Psoas muscle (tissue), 8 donors: ENCODE data around the gene HTT. TPM values are rescaled to one million over a fixed set of nuclear protein-coding genes. Genes with fewer than 3 reads are reported as not detected.

ENCODE experiments used
- ATAC-seq, 4 donors: fragments of 200-7000 bp; cut with Tn5 transposase; one replicate each; pipeline ENCODE4 v1.9.1; 2020; ENCODE audit warnings: moderate library complexity in 3 of 4, mild to moderate bottlenecking in 2 of 4
- DNase-seq, 2 donors: peaks; one replicate each; pipeline ENCODE4 v3.0.0-alpha.2; 2020
- H3K27ac ChIP-seq: fragments of 200-600 bp; one replicate; pipeline ENCODE4 v1.8.0; 2022
- H3K27me3 ChIP-seq, 3 donors: fragments of 200-600 bp in 1 of 3; one replicate each; pipeline versions ENCODE4 v1.6.1 to v1.8.0; 2013 to 2022; ENCODE audit warnings: low read length in 2 of 3, mild to moderate bottlenecking in 2 of 3, moderate library complexity in 1 of 3; ENCODE audit not compliant: insufficient read depth in 3 of 3
- H3K36me3 ChIP-seq, 2 donors: fragments of 200-600 bp in 1 of 2; one replicate each; pipeline versions ENCODE4 v1.6.1 to v1.8.0; 2013 to 2022; ENCODE audit warnings: low read depth in 1 of 2, mild to moderate bottlenecking in 1 of 2, moderate library complexity in 1 of 2; ENCODE audit not compliant: insufficient read depth in 1 of 2
- H3K4me1 ChIP-seq: fragments of 200-600 bp; one replicate; pipeline ENCODE4 v1.8.0; 2022
- H3K4me3 ChIP-seq: fragments of 200-600 bp; one replicate; pipeline ENCODE4 v1.8.0; 2022; ENCODE audit warnings: mild to moderate bottlenecking
- H3K9me3 ChIP-seq: fragments of 200-600 bp; one replicate; pipeline ENCODE4 v1.8.0; 2022
- WGBS, 3 donors: extraction: QIAGEN DNeasy Blood & Tissue Kit; methylation state at CpG; one replicate each; pipeline versions ENCODE4 v1.1.6 to v1.1.7; 2013; 5-methylcytosine and 5-hydroxymethylcytosine counted together
- intact Hi-C, 2 donors: fragments of 100-400 bp; cut with DNase I; formaldehyde crosslinking; loops; one replicate each; pipeline versions ENCODE4 v1.11.0 to v1.14.2; 2022
- polyA plus RNA-seq, 3 donors: library from polyadenylated mRNA; stranded (reverse); fragments of 200-250 nt; gene quantifications; one replicate each; pipeline ENCODE4 v1.2.3, GENCODE V29; 2013
- total RNA-seq, 4 donors: library from RNA; stranded (reverse); fragmentation: NEBNext Ultra II Directional in 2 of 4; extraction: Animal tissue kit (Norgen Biotek cat#: 25700) in 2 of 4; gene quantifications; one replicate each; pipeline versions ENCODE4 v1.2.1 to v1.2.4, GENCODE V29; 2021 to 2023
- TF ChIP-seq, protein P1 (sequence below): fragments of 200-600 bp; IDR thresholded peaks from one replicate; pipeline ENCODE4 v1.8.0; 2022; ENCODE audit warnings: antibody characterized with exemption
- donor health status: healthy with polysubstance abuse.
- donor health status: DM: no; HTN: no; CAD: no; lungs with moderate emphysema.
- donor health status: Bipolar disorder and iron deficiency.
- donor health status: healthy.
- donor health status: DM: yes; HTN: yes; CAD: no.
- donor health status: DM: no; HTN: no; CAD: no.
- donor health status: DM: no; HTN: no; CAD: no.
- donor health status: DM: yes; HTN: yes; CAD: no.

Gene HTT
- total and polyA plus RNA-seq, 7 donors = 6.7 to 39.9 (median 29.6) TPM

DNA sequence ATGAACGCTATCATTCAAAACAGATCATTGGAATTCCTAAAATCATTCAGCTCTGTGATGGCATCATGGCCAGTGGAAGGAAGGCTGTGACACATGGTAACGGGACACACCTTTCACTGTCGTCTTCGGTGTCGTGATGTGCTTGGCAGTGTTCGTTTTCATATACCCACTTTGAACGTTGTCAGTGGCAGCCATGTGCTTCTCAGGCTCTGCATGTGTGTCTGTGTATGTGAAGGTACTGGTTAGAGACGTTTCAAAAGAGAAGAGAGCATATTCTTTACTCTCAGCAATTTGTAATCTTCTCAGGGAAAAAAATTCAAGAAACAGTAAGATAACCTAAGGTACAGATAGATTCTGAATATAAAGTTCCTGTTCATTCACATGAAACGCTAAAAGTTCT lies 103.9 kb downstream of the HTT start:
- H3K27me3 ChIP-seq = no peaks in the 10 kb centered on the region
- ATAC-seq = no peak

DNA sequence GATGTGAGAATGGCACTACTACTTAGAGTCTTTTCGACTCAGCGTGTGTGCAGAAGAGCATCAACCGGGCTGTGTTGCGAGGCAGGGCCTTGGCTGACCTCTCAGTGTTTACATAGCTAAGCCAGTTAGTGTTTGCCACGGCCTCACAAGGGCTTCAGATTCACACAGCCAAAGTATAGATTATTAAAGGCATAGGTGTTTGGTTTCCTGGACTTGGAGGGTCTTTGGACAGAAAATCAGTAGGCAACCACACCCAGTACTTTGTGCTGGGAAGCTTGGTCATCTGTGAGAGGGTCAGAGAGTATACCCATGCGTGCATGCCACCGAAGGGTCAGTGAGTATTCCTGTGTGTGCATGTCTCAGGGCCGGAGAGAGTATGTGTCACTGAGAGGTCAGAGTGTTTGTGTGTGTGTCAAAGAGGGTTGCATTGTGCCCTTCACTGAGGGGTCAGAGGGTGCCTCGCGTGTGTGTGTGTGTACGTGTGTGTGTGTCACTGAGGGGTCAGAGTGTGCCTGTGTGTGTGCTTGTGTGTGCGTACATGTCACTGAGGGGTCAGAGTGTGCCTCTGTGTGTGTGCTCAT lies 104.7 kb downstream of the HTT start:
- 78 to 86% (median 81%) methylated on average over 12 of the region's 12 CpGs for WGBS, 3 donors
- no peak overlapping the region for H3K4me3 ChIP-seq
- H3K36me3 ChIP-seq = peaks cover 5 to 91% of the 10 kb centered on the region in 2 donors
- TF ChIP-seq, protein P1, sequence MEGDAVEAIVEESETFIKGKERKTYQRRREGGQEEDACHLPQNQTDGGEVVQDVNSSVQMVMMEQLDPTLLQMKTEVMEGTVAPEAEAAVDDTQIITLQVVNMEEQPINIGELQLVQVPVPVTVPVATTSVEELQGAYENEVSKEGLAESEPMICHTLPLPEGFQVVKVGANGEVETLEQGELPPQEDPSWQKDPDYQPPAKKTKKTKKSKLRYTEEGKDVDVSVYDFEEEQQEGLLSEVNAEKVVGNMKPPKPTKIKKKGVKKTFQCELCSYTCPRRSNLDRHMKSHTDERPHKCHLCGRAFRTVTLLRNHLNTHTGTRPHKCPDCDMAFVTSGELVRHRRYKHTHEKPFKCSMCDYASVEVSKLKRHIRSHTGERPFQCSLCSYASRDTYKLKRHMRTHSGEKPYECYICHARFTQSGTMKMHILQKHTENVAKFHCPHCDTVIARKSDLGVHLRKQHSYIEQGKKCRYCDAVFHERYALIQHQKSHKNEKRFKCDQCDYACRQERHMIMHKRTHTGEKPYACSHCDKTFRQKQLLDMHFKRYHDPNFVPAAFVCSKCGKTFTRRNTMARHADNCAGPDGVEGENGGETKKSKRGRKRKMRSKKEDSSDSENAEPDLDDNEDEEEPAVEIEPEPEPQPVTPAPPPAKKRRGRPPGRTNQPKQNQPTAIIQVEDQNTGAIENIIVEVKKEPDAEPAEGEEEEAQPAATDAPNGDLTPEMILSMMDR = no peak
- H3K27me3 ChIP-seq = no peaks in the 10 kb centered on the region
- no peaks in the 10 kb centered on the region for H3K9me3 ChIP-seq
- intact Hi-C loops = no loop called here
- ATAC-seq = no peak
- DNase-seq = no peak
- no peak overlapping the region for H3K27ac ChIP-seq
- H3K4me1 ChIP-seq = no peaks in the 10 kb centered on the region

More for the DNA sequence above, 103.9 kb downstream of the HTT start:
- no peaks in the 10 kb centered on the region for H3K4me1 ChIP-seq
- H3K9me3 ChIP-seq = no peaks in the 10 kb centered on the region
- H3K4me3 ChIP-seq = no peak overlapping the region
- no peak overlapping the region for H3K27ac ChIP-seq
- intact Hi-C loops = no loop called here
- WGBS, 3 donors = 84 to 91% (median 84%) methylated on average over 9 of the region's 9 CpGs
- no peak for DNase-seq
- TF ChIP-seq, protein P1 = no peak
- peaks cover 5 to 89% of the 10 kb centered on the region in 2 donors for H3K36me3 ChIP-seq

DNA sequence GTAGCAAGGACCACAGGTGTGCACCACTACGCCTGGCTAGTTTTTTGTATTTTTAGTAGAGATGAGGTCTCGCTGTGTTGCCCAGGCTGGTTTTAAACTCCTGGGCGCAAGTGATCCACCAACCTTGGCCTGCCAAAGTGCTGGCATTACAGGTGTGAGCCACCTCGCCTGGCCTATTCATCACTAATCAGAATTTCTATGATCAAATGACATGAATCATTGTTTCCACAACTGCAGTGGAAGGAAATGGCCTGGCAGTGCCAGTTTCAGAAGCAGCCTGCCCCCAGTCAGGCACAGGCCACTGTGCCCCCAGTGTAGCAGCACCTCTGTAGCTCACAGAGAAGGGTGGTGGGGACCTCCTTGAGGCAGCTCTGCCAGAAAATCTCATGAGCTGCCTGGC lies 108.5 kb downstream of the HTT start:
- WGBS, 3 donors = 90 to 96% (median 92%) methylated on average over 4 of the region's 4 CpGs
- no peaks in the 10 kb centered on the region for H3K9me3 ChIP-seq
- DNase-seq = no peak
- intact Hi-C loops = no loop called here
- no peaks in the 10 kb centered on the region for H3K4me1 ChIP-seq
- no peak for ATAC-seq
- H3K4me3 ChIP-seq = no peak overlapping the region
- TF ChIP-seq, protein P1 = no peak
- H3K36me3 ChIP-seq = peaks cover 0 to 83% of the 10 kb centered on the region in 2 donors
- no peak overlapping the region for H3K27ac ChIP-seq
- no peaks in the 10 kb centered on the region for H3K27me3 ChIP-seq

DNA sequence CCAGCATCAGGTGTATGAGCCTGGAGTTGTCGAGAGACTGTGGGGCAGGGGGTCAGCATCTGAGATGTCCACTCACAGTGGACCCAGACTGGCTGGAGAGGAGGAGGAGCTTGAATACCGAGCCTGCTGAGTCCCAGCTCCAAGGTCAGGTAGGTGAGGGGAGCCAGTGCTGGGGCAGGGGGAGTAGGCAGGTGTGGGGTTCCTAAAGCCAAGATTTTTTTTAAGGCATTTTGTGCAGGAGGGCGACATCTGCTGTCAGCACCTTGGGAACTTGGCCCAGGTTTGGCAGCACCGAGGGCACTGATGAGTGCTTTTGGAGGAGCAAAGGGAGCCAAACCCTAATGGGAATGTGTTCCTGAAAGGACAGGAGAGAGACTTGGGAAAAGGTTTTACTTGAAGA lies 110.2 kb downstream of the HTT start:
- no peak overlapping the region for H3K4me3 ChIP-seq
- intact Hi-C loops = no loop called here
- TF ChIP-seq, protein P1 = no peak
- no peaks in the 10 kb centered on the region for H3K27me3 ChIP-seq
- no peaks in the 10 kb centered on the region for H3K4me1 ChIP-seq
- no peak overlapping the region for H3K27ac ChIP-seq
- peaks cover 0 to 86% of the 10 kb centered on the region in 2 donors for H3K36me3 ChIP-seq
- no peak for DNase-seq
- H3K9me3 ChIP-seq = no peaks in the 10 kb centered on the region
- WGBS, 3 donors = 86 to 94% (median 88%) methylated on average over 4 of the region's 4 CpGs
- ATAC-seq = no peak

DNA sequence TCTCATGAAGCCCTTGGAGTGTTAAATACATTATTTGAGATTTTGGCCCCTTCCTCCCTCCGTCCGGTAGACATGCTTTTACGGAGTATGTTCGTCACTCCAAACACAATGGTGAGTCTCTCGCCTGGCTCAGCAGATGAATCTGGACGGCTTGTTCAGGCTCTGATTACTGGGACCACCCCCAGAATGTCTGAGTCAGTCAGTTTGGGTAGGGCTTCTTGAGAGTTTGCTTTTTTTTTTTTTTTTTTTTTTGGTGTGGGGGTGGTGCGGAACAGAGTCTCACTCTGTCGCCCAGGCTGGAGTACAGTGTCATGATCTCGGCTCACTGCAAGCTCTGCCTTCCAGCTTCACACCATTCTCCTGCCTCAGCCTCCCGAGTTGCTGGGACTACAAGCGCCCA lies 112.1 kb downstream of the HTT start:
- WGBS, 3 donors = 90 to 92% (median 91%) methylated on average over 10 to 11 of the region's 11 CpGs
- intact Hi-C loops = no loop called here
- DNase-seq = no peak
- Histone ChIP-seq H3K4me3 (no peak overlapping the region), H3K4me1 (no peaks in the 10 kb centered on the region), H3K36me3 (peaks cover 0 to 84% of the 10 kb centered on the region in 2 donors), H3K27ac (no peak overlapping the region), H3K27me3 (no peaks in the 10 kb centered on the region), H3K9me3 (no peaks in the 10 kb centered on the region)
- ATAC-seq = no peak
- TF ChIP-seq, protein P1 = no peak
